ENCODE data around the gene CSMD2.
"Not testable (repeated sequence)": the region's sequence is repeated elsewhere in the genome, so short reads cannot be mapped to it uniquely, and the experiment has no call there.

DNA sequence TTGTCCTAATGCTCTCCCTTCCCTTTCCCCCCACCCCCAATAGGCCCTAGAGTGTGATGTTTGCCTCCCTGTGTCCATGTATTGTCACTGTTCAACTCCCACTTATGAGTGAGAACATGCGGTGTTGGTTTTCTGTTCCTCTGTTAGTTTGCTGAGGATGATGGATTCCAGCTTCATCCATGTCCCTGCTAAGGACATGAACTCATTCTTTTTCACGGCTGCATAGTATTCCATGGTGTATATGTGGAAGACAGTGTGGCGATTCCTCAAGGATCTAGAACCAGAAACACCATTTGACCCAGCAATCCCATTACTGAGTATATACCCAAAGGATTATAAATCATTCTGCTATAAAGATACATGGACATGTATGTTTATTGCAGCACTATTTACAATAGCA is 148.7 kb downstream of the CSMD2 start:
- TF ChIP-seq, protein P1, sequence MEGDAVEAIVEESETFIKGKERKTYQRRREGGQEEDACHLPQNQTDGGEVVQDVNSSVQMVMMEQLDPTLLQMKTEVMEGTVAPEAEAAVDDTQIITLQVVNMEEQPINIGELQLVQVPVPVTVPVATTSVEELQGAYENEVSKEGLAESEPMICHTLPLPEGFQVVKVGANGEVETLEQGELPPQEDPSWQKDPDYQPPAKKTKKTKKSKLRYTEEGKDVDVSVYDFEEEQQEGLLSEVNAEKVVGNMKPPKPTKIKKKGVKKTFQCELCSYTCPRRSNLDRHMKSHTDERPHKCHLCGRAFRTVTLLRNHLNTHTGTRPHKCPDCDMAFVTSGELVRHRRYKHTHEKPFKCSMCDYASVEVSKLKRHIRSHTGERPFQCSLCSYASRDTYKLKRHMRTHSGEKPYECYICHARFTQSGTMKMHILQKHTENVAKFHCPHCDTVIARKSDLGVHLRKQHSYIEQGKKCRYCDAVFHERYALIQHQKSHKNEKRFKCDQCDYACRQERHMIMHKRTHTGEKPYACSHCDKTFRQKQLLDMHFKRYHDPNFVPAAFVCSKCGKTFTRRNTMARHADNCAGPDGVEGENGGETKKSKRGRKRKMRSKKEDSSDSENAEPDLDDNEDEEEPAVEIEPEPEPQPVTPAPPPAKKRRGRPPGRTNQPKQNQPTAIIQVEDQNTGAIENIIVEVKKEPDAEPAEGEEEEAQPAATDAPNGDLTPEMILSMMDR (IDR thresholded peaks at IDR 0.05; ENCODE audit: low read depth, low read length): not testable (repeated sequence)
- not testable (repeated sequence) for TF ChIP-seq EZH2phosphoT487 (IDR thresholded peaks at IDR 0.05; ENCODE audit: low read depth)
